Activated CD8-positive, alpha-beta memory T cell treated with anti-CD3 and anti-CD28 coated beads, Interleukin-2, amount 50 U/mL, for 48 hours (primary cell): ENCODE measurements around the gene CNTNAP2.

Source experiments
- DNase-seq: peaks from one replicate; pipeline ENCODE4 v3.0.0-alpha.2; 2020

Gene CNTNAP2

DNA sequence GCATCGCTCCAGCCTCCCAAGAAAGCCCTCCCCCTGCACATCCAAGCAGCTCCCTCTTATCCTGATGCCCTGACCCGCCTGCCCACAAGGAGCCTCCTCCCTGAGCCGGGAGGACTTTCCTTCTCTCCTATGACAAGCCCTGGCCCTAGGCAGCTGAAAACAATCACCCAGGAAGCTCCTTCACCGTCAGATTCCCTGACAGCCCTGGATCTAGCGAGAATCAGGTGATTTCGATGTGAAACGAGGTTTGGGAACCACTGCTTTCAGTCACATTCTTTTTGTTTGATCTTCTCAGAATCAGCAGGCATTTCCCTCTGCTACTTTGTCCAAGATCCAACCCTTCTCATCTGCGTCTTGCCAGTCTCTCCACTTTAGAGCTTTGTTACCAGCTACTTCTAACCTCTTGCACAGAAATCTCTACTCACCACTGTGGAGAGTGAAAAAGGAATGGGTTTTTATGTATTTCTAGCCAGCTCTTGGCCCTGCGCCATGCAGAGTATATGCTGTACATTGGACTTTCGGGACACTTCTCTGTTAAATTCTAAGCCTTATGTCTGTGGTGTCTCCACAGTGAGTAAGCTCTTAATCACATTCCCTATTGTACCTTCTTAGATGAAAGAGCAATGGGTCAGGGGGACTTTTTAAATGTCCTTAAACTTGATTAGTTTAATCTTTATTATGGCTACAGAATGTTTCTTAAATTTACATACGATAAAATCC, 2220.8 kb downstream of the CNTNAP2 start:
- DNase-seq: no peak

- no peak for DNase-seq
Measured at GRCh38 chr7:148337995-148338747, 2221.6 kb downstream of the CNTNAP2 start.

- no peak for DNase-seq
Measured at GRCh38 chr7:148340438-148341280, 2224.1 kb downstream of the CNTNAP2 start.

GRCh38 chr7:148344406-148344805, 2227.8 kb downstream of the CNTNAP2 start:
- DNase-seq: no peak

- no peak for DNase-seq
Measured at GRCh38 chr7:148347981-148348380, 2231.4 kb downstream of the CNTNAP2 start.

- no peak for DNase-seq
Measured at GRCh38 chr7:148348466-148348865, 2231.9 kb downstream of the CNTNAP2 start.

GRCh38 chr7:148356303-148356702, 2239.7 kb downstream of the CNTNAP2 start:
- DNase-seq: no peak

DNA sequence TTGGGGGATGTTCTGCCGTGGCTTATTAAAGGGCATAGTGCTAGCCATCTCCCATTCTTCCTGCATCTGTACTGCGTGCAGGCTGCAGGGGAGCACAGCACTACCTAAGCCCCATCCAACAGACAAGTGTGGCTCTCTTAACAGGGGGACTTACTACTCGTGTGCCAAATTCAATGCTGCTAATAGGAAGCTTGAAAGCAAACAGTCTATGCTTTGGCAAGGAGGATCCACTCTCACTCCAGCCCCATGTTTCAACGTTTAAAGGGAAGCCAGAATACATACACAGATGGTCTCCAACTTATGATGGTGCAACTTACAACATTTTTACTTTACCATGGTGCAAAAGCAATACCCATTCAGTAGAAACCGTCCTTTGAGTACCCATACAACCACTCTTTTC, 2245.9 kb downstream of the CNTNAP2 start:
- no peak for DNase-seq

- DNase-seq: no peak
Measured at GRCh38 chr7:148367731-148368475, 2251.3 kb downstream of the CNTNAP2 start.

- DNase-seq: no peak
Measured at GRCh38 chr7:148368562-148368961, 2252.0 kb downstream of the CNTNAP2 start.

DNA sequence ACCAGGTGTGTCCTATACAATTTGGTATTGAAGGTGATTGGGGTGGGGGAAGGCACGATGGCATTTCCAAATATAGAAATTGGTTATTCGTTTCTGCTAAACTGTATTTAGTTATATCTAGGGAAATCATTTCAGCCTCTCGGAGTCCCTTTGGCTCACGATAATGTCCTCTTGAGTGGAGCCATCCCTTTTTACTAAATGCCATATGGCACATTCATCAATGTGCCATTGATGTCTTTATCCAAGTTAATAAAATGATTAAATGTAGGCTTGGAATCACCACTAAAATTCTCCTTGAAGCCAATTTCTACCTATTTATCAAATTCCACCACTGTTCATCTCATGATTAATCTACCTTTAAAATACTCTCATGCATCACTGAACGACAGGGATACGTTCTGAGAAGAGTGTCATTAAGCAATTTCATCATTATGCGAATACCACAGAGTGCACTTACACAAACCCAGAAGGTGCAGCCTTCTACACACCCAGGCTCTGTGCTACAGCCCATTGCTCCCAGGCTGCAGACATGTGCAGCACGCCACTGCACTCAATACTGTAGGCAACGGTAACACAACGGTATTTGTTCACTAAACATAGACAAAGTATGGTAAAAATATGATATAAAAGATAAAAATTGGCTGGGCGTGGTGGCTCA, 2254.8 kb downstream of the CNTNAP2 start:
- DNase-seq: no peak

DNA sequence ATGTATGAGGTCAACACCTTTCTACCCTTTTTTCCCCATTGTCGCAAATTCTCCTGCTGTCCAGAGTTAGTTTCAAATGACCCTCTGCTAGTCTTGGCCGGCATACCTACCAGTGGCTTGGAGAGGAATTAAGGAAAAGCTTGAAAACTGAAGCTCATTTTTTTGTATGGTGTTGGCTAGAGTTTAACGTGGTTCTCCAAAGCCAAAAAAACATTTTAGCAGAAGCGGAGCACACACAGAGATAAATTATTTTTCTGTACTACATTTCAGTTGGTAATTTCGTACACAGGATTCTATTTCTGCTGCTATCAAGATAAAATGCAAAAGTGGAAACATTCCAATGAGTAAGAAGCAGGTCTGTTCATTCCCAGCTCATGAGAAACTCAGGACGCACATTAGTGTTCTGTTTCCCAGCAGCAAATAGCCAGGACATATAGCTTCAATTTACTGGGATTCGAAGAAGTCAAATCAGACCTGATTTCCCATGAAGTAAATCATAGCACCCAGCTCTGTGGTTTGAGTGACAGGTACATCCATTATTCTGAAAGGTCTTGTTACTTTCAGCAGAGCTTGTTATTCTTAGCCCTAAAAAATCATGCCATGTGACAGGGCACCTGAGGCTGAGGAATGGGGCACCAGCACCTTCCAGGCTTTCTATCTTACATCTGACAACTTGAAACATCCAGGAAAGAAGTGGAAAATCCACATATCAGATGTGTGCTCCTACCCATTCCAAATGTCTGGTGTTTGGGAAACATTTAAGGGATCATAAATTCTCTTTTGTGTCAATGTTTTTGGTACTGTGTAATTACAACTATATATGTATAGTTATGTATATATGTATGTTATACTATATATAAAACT, 2258.0 kb downstream of the CNTNAP2 start:
- no peak for DNase-seq

GRCh38 chr7:148379677-148380076, 2263.1 kb downstream of the CNTNAP2 start:
- no peak for DNase-seq

DNA sequence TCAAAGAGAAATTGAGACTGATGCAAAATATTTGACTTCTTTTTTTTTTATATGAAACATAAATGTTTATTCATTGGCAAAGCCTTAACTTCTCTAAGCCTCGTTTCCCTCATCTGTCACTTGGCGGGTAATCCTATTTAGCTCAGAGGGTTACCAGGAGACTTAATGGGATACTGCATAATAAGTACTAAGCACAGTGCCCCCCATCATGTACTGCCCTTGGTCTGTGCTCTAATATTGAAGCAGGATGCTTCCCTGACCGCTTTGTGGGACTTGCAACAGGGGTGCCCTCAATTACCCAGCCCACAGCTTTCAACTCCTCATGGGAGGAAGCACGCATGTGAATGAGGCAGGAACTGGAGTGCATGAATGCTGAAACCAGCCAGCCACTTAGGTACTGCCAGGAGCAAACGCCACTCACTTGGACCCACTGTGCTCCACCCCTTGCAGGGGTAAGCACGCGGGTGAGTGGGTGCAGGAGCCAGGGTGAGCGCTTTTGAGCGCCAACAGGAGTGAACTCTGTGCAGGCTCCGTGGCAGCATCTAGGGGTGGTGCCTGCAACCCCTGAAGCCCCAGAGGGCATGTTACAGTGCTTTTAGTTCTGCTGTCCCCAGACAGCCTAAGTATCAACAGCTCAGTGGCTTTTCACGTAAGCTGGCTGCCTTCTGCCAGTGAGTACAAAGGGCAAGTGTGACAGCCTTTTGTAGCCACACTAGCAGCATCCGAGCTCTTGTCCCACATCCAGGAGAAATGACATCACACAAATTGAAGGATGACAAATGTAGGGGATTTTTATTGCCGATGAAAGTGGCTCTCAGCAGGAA, 2264.2 kb downstream of the CNTNAP2 start:
- DNase-seq: no peak

GRCh38 chr7:148382596-148382995, 2266.0 kb downstream of the CNTNAP2 start:
- DNase-seq: no peak

DNA sequence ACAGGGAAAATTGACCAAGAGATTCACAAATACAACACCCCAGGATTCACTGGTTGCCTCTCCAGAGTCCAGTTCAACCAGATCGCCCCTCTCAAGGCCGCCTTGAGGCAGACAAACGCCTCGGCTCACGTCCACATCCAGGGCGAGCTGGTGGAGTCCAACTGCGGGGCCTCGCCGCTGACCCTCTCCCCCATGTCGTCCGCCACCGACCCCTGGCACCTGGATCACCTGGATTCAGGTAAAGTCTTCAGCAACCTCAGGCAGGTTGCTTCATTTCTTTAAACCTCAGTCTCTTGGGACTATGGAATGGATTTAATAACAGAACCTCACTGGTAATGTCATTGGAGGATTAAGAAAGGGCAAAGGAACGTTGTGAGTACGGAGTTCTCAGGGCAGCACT, 2267.1 kb downstream of the CNTNAP2 start:
- no peak for DNase-seq

DNA sequence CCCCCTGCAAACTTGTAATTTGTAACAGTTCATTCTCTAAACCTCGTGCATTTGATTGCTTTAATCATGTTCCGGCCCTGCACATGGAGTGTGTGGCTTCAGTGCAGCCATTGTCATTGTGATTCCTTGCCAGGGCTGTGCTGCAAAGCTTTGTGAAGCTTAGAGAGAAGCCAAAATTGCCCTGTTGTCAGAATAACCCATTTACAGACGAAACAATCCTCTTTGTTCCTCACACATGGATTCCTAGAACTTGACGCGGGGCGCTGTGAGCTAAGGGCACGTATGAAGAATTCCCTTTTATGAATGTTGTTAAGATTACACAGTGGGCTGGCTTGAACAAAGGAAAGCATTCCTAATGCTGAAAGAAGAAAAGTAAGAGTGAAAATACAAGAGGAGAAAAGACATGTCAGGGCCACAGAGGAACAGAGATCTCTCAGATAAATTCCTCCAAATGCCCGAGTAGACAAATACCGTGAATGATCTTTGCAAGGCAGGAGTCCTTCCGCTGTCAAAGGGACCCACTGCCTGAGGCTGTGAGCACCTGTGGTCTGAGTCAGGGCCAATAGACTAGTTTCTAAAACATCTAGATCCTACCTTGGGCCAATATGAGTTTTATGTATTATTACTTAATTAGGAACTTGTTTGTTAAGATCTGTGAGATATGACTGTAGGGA, 2268.5 kb downstream of the CNTNAP2 start:
- no peak for DNase-seq

- no peak for DNase-seq
Measured at GRCh38 chr7:148390381-148390780, 2273.8 kb downstream of the CNTNAP2 start.

DNA sequence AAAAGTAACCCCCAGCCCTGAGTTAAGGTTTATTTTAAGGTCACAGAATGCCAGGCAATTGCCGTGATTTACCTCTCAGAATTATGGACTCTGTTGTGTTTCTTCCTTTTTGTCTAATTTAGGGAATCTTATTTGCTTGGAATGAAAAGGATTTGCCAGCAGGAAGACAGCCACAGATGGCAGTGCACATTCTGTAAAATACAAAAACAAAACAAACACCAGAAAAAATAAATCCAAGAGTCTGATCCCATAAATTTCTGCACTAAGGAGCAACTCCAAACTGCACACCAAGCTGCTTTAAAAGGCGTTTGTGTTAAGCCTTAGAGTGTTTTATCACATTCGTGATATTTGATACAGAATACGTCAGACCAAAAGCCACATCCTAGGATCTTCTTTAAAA, 2275.0 kb downstream of the CNTNAP2 start:
- no peak for DNase-seq

- no peak for DNase-seq
Measured at GRCh38 chr7:148394582-148394981, 2278.0 kb downstream of the CNTNAP2 start.
